ENCODE measurements around the gene CDS2.

The CDS2 gene

DNA sequence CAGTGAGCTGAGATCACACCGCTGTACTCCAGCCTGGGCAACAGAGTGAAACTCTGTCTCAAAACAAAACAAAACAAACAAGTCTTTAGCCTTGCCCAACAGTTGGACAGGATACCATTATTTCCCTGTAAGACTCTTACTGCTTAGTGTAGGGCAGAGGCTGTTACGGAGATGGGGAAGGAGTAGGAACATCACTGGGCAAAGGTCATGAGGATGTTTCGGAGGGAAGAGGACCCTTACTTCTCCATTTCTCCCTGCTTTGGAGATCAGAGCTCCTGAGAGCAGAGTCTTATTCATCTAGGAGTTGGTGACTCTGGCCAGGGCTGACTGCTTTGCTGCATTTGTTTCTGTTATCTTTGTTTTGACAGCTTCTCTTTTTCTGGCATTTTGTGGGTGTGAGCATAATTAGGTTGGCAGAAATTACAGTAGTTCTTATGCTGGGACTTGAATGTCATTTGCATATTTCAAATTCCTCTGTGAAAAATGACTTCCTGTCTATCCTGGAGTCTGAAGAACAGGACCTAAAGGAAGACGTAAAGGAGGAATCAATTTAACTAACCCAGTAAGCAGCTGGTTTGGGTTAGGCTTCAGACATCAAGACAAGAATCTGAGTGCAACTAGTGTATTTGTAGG lies 89.0 kb downstream of the CDS2 start:
- Histone ChIP-seq H3K27me3 (ENCODE audit: control insufficient read depth in 1 of 2, insufficient read depth in 1 of 2, low read length in 2 of 2) (no peaks in the 10 kb centered on the region), H3K23ac (ENCODE audit: low read length in 2 of 2) (no peak overlapping the region), H3K36me3 (ENCODE audit: control insufficient read depth in 1 of 2, insufficient read depth in 2 of 2, low read depth in 1 of 2, low read length in 2 of 2) (peaks cover 6 to 7% of the 10 kb centered on the region in 2 experiments), H3K9me3 (ENCODE audit: control insufficient read depth, low read length) (no peaks in the 10 kb centered on the region), H3K14ac (ENCODE audit: low read length in 2 of 2) (no peak overlapping the region), H3K27ac (ENCODE audit: low read length, poor library complexity, severe bottlenecking) (no peak overlapping the region), H3K4me1 (ENCODE audit: control insufficient read depth, insufficient read depth, low read depth, low read length) (peaks cover 1% of the 10 kb centered on the region), H3K9ac (ENCODE audit: low read length) (no peak overlapping the region), H2BK15ac (ENCODE audit: low read depth, poor library complexity, severe bottlenecking) (no peak overlapping the region), H3K4me2 (ENCODE audit: low read length, poor library complexity, severe bottlenecking) (no peak overlapping the region), H4K91ac (ENCODE audit: low read length) (no peak overlapping the region), H3K4me3 (ENCODE audit: insufficient read depth in 1 of 2, low read depth in 1 of 2, low read length in 2 of 2) (no peak overlapping the region), H2BK5ac (ENCODE audit: low read depth, low read length, poor library complexity, severe bottlenecking) (no peak overlapping the region), H3K4ac (ENCODE audit: low read depth in 1 of 2, low read length in 2 of 2) (no peak overlapping the region), H3K18ac (ENCODE audit: low read depth in 1 of 2, low read length in 2 of 2) (no peak overlapping the region), H3K79me1 (replicated peaks; ENCODE audit: low read length, poor library complexity, severe bottlenecking) (no peaks in the 10 kb centered on the region), H2BK12ac (ENCODE audit: low read length in 2 of 2) (no peak overlapping the region), H4K8ac (ENCODE audit: low read length) (no peak overlapping the region), H2AK5ac (ENCODE audit: low read length, severe bottlenecking) (no peak overlapping the region), H2AFZ (ENCODE audit: low read depth, low read length) (no peak overlapping the region), H2BK120ac (ENCODE audit: low read depth, low read length) (no peak overlapping the region)
- peak; percentile 38 for DNase-seq
- 28% methylated on average over 3 of the region's 4 CpGs for WGBS

GRCh38 chr20:5216663-5217062 lies 89.9 kb downstream of the CDS2 start:
- Histone ChIP-seq H3K9ac (ENCODE audit: low read length) (no peak overlapping the region), H2BK5ac (ENCODE audit: low read depth, low read length, poor library complexity, severe bottlenecking) (no peak overlapping the region), H3K27ac (ENCODE audit: low read length, poor library complexity, severe bottlenecking) (no peak overlapping the region), H2BK120ac (ENCODE audit: low read depth, low read length) (peak overlapping the region; percentile 39), H2AFZ (ENCODE audit: low read depth, low read length) (no peak overlapping the region), H3K4me1 (ENCODE audit: control insufficient read depth, insufficient read depth, low read depth, low read length) (peaks cover 1% of the 10 kb centered on the region), H3K18ac (ENCODE audit: low read depth in 1 of 2, low read length in 2 of 2) (peak overlapping the region in 1 of 2 experiments; percentile 16), H3K4me3 (ENCODE audit: insufficient read depth in 1 of 2, low read depth in 1 of 2, low read length in 2 of 2) (no peak overlapping the region), H2AK5ac (ENCODE audit: low read length, severe bottlenecking) (no peak overlapping the region), H2BK15ac (ENCODE audit: low read depth, poor library complexity, severe bottlenecking) (no peak overlapping the region), H2BK12ac (ENCODE audit: low read length in 2 of 2) (peak overlapping the region in 1 of 2 experiments; percentile 29), H3K23ac (ENCODE audit: low read length in 2 of 2) (no peak overlapping the region), H3K36me3 (ENCODE audit: control insufficient read depth in 1 of 2, insufficient read depth in 2 of 2, low read depth in 1 of 2, low read length in 2 of 2) (peaks cover 6 to 7% of the 10 kb centered on the region in 2 experiments), H3K4me2 (ENCODE audit: low read length, poor library complexity, severe bottlenecking) (no peak overlapping the region), H4K8ac (ENCODE audit: low read length) (peak overlapping the region; percentile 69), H3K27me3 (ENCODE audit: control insufficient read depth in 1 of 2, insufficient read depth in 1 of 2, low read length in 2 of 2) (no peaks in the 10 kb centered on the region), H3K14ac (ENCODE audit: low read length in 2 of 2) (no peak overlapping the region), H3K9me3 (ENCODE audit: control insufficient read depth, low read length) (no peaks in the 10 kb centered on the region), H3K4ac (ENCODE audit: low read depth in 1 of 2, low read length in 2 of 2) (no peak overlapping the region), H4K91ac (ENCODE audit: low read length) (no peak overlapping the region), H3K79me1 (replicated peaks; ENCODE audit: low read length, poor library complexity, severe bottlenecking) (no peaks in the 10 kb centered on the region)
- 87% methylated on average over 3 of the region's 3 CpGs for WGBS
- no peak for DNase-seq

DNA sequence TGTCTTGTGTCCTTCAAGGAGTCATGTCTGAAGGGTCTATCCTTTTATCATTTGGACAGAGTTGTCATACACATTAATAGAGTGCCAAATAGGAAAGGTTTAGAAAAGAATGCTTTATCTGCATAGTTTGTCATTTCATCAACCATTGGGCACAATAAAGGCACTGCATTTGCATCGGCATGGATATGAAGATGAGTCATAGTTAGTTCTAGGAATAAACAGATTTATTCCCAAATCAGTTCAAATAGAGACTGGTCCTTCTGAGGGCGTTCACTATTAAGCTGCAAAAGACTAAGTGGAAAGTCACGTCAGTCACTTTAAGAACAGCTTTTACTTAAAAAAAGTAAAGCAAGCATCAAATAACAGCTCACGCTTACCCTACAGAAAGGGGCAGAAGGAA lies 90.8 kb downstream of the CDS2 start:
- no peak overlapping the region for H2AK5ac ChIP-seq (ENCODE audit: low read length, severe bottlenecking)
- H3K23ac ChIP-seq (ENCODE audit: low read length in 2 of 2), result no peak overlapping the region
- no peak overlapping the region for H3K4me2 ChIP-seq (ENCODE audit: low read length, poor library complexity, severe bottlenecking)
- H2BK12ac ChIP-seq (ENCODE audit: low read length in 2 of 2), result no peak overlapping the region
- no peak overlapping the region for H4K8ac ChIP-seq (ENCODE audit: low read length)
- H2BK120ac ChIP-seq (ENCODE audit: low read depth, low read length), result no peak overlapping the region
- H3K18ac ChIP-seq (ENCODE audit: low read depth in 1 of 2, low read length in 2 of 2), result no peak overlapping the region
- H2AFZ ChIP-seq (ENCODE audit: low read depth, low read length), result no peak overlapping the region
- H2BK15ac ChIP-seq (ENCODE audit: low read depth, poor library complexity, severe bottlenecking), result no peak overlapping the region
- no peak overlapping the region for H3K14ac ChIP-seq (ENCODE audit: low read length in 2 of 2)
- H3K27ac ChIP-seq (ENCODE audit: low read length, poor library complexity, severe bottlenecking), result no peak overlapping the region
- H3K79me1 ChIP-seq (replicated peaks; ENCODE audit: low read length, poor library complexity, severe bottlenecking), result no peaks in the 10 kb centered on the region
- no peak overlapping the region for H4K91ac ChIP-seq (ENCODE audit: low read length)
- H3K36me3 ChIP-seq (ENCODE audit: control insufficient read depth in 1 of 2, insufficient read depth in 2 of 2, low read depth in 1 of 2, low read length in 2 of 2), result no peaks in the 10 kb centered on the region
- no peak for DNase-seq
- WGBS, result 100% methylated on average over 3 of the region's 4 CpGs
- H3K4me3 ChIP-seq (ENCODE audit: insufficient read depth in 1 of 2, low read depth in 1 of 2, low read length in 2 of 2), result no peak overlapping the region
- H3K4ac ChIP-seq (ENCODE audit: low read depth in 1 of 2, low read length in 2 of 2), result no peak overlapping the region
- H3K4me1 ChIP-seq (ENCODE audit: control insufficient read depth, insufficient read depth, low read depth, low read length), result peaks cover 1% of the 10 kb centered on the region
- no peaks in the 10 kb centered on the region for H3K27me3 ChIP-seq (ENCODE audit: control insufficient read depth in 1 of 2, insufficient read depth in 1 of 2, low read length in 2 of 2)
- H2BK5ac ChIP-seq (ENCODE audit: low read depth, low read length, poor library complexity, severe bottlenecking), result no peak overlapping the region
- no peaks in the 10 kb centered on the region for H3K9me3 ChIP-seq (ENCODE audit: control insufficient read depth, low read length)
- H3K9ac ChIP-seq (ENCODE audit: low read length), result no peak overlapping the region

- H2BK15ac ChIP-seq (ENCODE audit: low read depth, poor library complexity, severe bottlenecking), result no peak overlapping the region
- no peaks in the 10 kb centered on the region for H3K79me1 ChIP-seq (replicated peaks; ENCODE audit: low read length, poor library complexity, severe bottlenecking)
- no peaks in the 10 kb centered on the region for H3K36me3 ChIP-seq (ENCODE audit: control insufficient read depth in 1 of 2, insufficient read depth in 2 of 2, low read depth in 1 of 2, low read length in 2 of 2)
- no peak overlapping the region for H3K18ac ChIP-seq (ENCODE audit: low read depth in 1 of 2, low read length in 2 of 2)
- no peaks in the 10 kb centered on the region for H3K9me3 ChIP-seq (ENCODE audit: control insufficient read depth, low read length)
- H3K9ac ChIP-seq (ENCODE audit: low read length), result no peak overlapping the region
- no peak overlapping the region for H3K4me3 ChIP-seq (ENCODE audit: insufficient read depth in 1 of 2, low read depth in 1 of 2, low read length in 2 of 2)
- no peak overlapping the region for H3K4ac ChIP-seq (ENCODE audit: low read depth in 1 of 2, low read length in 2 of 2)
- no peak overlapping the region for H3K4me2 ChIP-seq (ENCODE audit: low read length, poor library complexity, severe bottlenecking)
- WGBS, result 86% methylated on average over 5 of the region's 7 CpGs
- no peak overlapping the region for H2BK5ac ChIP-seq (ENCODE audit: low read depth, low read length, poor library complexity, severe bottlenecking)
- no peak overlapping the region for H3K27ac ChIP-seq (ENCODE audit: low read length, poor library complexity, severe bottlenecking)
- no peak overlapping the region for H2AK5ac ChIP-seq (ENCODE audit: low read length, severe bottlenecking)
- peaks cover 1% of the 10 kb centered on the region for H3K4me1 ChIP-seq (ENCODE audit: control insufficient read depth, insufficient read depth, low read depth, low read length)
- no peak overlapping the region for H2BK120ac ChIP-seq (ENCODE audit: low read depth, low read length)
- H2BK12ac ChIP-seq (ENCODE audit: low read length in 2 of 2), result no peak overlapping the region
- DNase-seq, result no peak
- peaks cover 7% of the 10 kb centered on the region in 2 experiments for H3K27me3 ChIP-seq (ENCODE audit: control insufficient read depth in 1 of 2, insufficient read depth in 1 of 2, low read length in 2 of 2)
- no peak overlapping the region for H2AFZ ChIP-seq (ENCODE audit: low read depth, low read length)
- no peak overlapping the region for H4K8ac ChIP-seq (ENCODE audit: low read length)
- no peak overlapping the region for H4K91ac ChIP-seq (ENCODE audit: low read length)
- no peak overlapping the region for H3K14ac ChIP-seq (ENCODE audit: low read length in 2 of 2)
- no peak overlapping the region for H3K23ac ChIP-seq (ENCODE audit: low read length in 2 of 2)
Measured at GRCh38 chr20:5220321-5221060, 93.7 kb downstream of the CDS2 start.

Data from mesenchymal stem cell (in vitro differentiated cells and primary cell).